SK-N-SH treated with all-trans-retinoic acid at 6 μM for 48 hours (cell line): ENCODE data around the gene FAM200A.

Source experiments
- ATAC-seq: fragments of 200-7000 bp; cut with Tn5 transposase; 3 replicates; pipeline ENCODE4 v1.9.1; 2020; ENCODE audit warnings: mild to moderate bottlenecking, moderate library complexity
- BACH2 ChIP-seq: fragments of 250-450 bp; sonication (Bioruptor Pico); IDR thresholded peaks from 2 replicates; pipeline ENCODE4 v1.9.0; 2021; ENCODE audit warnings: mild to moderate bottlenecking, borderline replicate concordance
- CSDC2 ChIP-seq: fragments of 250-450 bp; sonication (Bioruptor Pico); IDR thresholded peaks from 2 replicates; pipeline ENCODE4 v1.5.0; 2020; ENCODE audit warnings: mild to moderate bottlenecking, moderate library complexity
- GLIS3 ChIP-seq: fragments of 250-450 bp; sonication (Bioruptor Pico); IDR thresholded peaks from 2 replicates; pipeline ENCODE4 v1.5.0; 2020; ENCODE audit warnings: mild to moderate bottlenecking, moderate library complexity
- OSR1 ChIP-seq: fragments of 250-450 bp; sonication (Bioruptor Pico); IDR thresholded peaks from 2 replicates; pipeline ENCODE4 v1.8.0; 2022; ENCODE audit warnings: moderate library complexity, mild to moderate bottlenecking, inconsistent platforms
- RARB ChIP-seq: fragments of 250-450 bp; sonication (Bioruptor Pico); IDR thresholded peaks from 2 replicates; pipeline ENCODE4 v1.8.0; 2021; ENCODE audit warnings: mild to moderate bottlenecking, moderate library complexity
- TCF4 ChIP-seq: fragments of 250-450 bp; sonication (Bioruptor Pico); IDR thresholded peaks from 2 replicates; pipeline ENCODE4 v1.8.0; 2021; ENCODE audit warnings: mild to moderate bottlenecking, moderate library complexity, borderline replicate concordance
- ZFP3 ChIP-seq: fragments of 250-450 bp; sonication (Bioruptor Pico); IDR thresholded peaks from 2 replicates; pipeline ENCODE4 v1.5.0; 2020; ENCODE audit warnings: mild to moderate bottlenecking, moderate library complexity
- ZFP30 ChIP-seq: fragments of 450-650 bp; formaldehyde crosslinking; IDR thresholded peaks from 2 replicates; pipeline ENCODE4 v1.5.0; 2022; ENCODE audit warnings: mild to moderate bottlenecking, moderate library complexity
- ZNF565 ChIP-seq: fragments of 450-650 bp; formaldehyde crosslinking; conservative IDR thresholded peaks from 2 replicates; pipeline ENCODE4 v1.5.0; 2020; ENCODE audit warnings: low read depth, mild to moderate bottlenecking, moderate library complexity
- ZNF70 ChIP-seq: fragments of 450-650 bp; formaldehyde crosslinking; IDR thresholded peaks from 2 replicates; pipeline ENCODE4 v1.5.0; 2020; ENCODE audit warnings: mild to moderate bottlenecking, moderate library complexity
- ZNF8 ChIP-seq: fragments of 450-650 bp; formaldehyde crosslinking; IDR thresholded peaks from 2 replicates; pipeline ENCODE4 v1.5.0; 2020; ENCODE audit warnings: mild to moderate bottlenecking, moderate library complexity
- TF ChIP-seq, protein P1 (sequence below): fragments of 250-450 bp; sonication (Bioruptor Pico); IDR thresholded peaks from 2 replicates; pipeline ENCODE4 v1.5.0; 2020; ENCODE audit warnings: mild to moderate bottlenecking, moderate library complexity
- TF ChIP-seq, protein P2 (sequence below): fragments of 250-450 bp; sonication (Bioruptor Pico); IDR thresholded peaks from 2 replicates; pipeline ENCODE4 v1.8.0; 2021; ENCODE audit warnings: low read depth, mild to moderate bottlenecking, moderate library complexity, borderline replicate concordance
- TF ChIP-seq, protein P3 (sequence below): fragments of 250-450 bp; sonication (Bioruptor Pico); IDR thresholded peaks from 2 replicates; pipeline ENCODE4 v1.5.1; 2020; ENCODE audit warnings: low read depth, mild to moderate bottlenecking, moderate library complexity
- TF ChIP-seq, protein P4 (sequence below): fragments of 250-450 bp; sonication (Bioruptor Pico); IDR thresholded peaks from 2 replicates; pipeline ENCODE4 v1.5.1; 2021; ENCODE audit warnings: mild to moderate bottlenecking, moderate library complexity

FAM200A gene

DNA sequence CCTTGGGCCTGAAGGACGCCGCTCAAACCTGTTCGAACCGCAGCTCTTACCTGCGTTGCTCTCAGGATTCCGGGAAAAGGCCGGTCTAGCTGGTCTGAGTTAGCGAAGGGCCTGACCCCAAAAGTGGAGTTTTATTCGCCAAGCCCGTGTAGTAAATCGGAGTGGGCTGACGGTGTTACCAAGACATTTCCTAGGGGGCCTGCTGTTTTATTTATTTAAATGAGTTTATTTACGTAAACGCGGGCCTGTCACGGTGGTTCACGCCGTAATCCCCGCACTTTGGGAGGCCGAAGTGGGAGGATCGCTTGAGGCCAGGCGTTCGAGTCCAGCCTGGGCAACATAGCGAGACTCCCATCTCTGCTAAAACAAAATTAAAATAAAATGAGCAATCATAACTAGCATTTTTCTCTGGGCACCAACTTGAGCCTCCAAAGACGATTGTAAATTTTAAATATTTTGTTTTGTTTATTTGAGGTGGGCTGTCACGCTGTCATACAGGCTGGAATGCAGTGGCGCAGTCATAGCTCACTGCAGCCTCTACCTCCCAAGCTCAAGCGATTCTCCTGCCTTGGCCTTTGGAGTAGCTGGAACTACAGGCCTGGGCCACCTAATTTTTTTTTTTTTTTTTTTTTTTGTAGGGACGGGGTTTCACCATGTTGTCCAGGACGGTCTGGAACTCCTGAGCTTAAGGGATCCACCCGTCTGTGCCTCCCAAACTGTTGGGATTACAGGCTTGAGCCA lies 7.4 kb upstream of the FAM200A start:
- TF ChIP-seq OSR1: no peak
- TF ChIP-seq, protein P1, sequence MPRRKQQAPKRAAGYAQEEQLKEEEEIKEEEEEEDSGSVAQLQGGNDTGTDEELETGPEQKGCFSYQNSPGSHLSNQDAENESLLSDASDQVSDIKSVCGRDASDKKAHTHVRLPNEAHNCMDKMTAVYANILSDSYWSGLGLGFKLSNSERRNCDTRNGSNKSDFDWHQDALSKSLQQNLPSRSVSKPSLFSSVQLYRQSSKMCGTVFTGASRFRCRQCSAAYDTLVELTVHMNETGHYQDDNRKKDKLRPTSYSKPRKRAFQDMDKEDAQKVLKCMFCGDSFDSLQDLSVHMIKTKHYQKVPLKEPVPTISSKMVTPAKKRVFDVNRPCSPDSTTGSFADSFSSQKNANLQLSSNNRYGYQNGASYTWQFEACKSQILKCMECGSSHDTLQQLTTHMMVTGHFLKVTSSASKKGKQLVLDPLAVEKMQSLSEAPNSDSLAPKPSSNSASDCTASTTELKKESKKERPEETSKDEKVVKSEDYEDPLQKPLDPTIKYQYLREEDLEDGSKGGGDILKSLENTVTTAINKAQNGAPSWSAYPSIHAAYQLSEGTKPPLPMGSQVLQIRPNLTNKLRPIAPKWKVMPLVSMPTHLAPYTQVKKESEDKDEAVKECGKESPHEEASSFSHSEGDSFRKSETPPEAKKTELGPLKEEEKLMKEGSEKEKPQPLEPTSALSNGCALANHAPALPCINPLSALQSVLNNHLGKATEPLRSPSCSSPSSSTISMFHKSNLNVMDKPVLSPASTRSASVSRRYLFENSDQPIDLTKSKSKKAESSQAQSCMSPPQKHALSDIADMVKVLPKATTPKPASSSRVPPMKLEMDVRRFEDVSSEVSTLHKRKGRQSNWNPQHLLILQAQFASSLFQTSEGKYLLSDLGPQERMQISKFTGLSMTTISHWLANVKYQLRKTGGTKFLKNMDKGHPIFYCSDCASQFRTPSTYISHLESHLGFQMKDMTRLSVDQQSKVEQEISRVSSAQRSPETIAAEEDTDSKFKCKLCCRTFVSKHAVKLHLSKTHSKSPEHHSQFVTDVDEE: no peak
- TF ChIP-seq ZNF565 (CRISPR knock-in tag): no peak
- TF ChIP-seq ZFP30: no peak
- no peak for TF ChIP-seq ZNF70 (CRISPR knock-in tag)
- TF ChIP-seq GLIS3: no peak
- TF ChIP-seq, protein P2, sequence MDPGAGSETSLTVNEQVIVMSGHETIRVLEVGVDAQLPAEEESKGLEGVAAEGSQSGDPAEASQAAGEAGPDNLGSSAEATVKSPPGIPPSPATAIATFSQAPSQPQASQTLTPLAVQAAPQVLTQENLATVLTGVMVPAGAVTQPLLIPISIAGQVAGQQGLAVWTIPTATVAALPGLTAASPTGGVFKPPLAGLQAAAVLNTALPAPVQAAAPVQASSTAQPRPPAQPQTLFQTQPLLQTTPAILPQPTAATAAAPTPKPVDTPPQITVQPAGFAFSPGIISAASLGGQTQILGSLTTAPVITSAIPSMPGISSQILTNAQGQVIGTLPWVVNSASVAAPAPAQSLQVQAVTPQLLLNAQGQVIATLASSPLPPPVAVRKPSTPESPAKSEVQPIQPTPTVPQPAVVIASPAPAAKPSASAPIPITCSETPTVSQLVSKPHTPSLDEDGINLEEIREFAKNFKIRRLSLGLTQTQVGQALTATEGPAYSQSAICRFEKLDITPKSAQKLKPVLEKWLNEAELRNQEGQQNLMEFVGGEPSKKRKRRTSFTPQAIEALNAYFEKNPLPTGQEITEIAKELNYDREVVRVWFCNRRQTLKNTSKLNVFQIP (CRISPR knock-in tag): no peak
- TF ChIP-seq CSDC2: no peak
- no peak for ATAC-seq

DNA sequence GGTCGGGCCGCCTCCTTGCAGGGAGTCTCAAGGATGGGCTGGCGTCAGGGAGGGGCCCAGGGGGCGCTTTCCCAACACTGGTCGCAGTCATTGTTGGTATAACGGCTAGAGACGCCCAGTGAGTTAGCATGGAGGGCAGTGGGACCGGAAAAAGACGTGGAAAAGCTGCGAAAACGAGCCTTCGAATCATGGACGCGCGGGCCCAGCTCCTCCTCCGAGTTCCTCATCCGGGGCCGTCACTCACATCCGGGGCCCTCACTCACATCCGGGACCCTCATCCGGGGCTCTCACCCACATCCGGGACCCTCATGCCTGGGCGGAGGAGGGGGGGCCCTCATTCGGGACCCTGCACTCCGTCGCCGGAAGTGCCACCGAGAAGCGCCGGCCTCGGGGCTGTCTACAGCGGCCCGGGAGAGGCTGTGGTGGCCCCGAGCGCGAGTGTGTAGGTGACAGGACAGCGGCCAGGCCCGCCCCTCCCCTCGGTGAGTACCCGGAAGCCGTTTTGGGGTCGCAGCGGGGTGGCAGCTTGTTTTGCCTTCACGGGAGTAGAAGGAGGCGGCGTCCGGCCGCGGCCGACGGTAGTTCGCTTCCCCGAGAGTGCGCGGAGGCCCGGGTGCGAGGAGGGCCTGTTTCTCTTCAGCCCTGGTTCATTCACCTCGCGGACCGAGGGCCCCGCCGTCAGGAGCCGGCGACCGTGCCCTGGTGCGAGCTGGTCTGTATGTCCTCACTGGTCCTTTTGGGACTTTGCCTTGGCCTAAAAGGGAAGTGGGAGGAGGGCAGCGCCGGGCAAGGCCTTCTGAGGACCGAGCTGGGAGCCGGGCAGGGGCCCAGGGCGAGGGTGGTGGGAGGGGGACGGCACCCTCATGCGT lies 6.6 kb upstream of the FAM200A start, which contains the start of gene ZNF655:
Gene ZNF655 (plus strand): TSS at position 337 of the 869 bp plus-strand sequence. CDS start 1,918 bp downstream, outside the sequence.
- TF ChIP-seq, protein P3, sequence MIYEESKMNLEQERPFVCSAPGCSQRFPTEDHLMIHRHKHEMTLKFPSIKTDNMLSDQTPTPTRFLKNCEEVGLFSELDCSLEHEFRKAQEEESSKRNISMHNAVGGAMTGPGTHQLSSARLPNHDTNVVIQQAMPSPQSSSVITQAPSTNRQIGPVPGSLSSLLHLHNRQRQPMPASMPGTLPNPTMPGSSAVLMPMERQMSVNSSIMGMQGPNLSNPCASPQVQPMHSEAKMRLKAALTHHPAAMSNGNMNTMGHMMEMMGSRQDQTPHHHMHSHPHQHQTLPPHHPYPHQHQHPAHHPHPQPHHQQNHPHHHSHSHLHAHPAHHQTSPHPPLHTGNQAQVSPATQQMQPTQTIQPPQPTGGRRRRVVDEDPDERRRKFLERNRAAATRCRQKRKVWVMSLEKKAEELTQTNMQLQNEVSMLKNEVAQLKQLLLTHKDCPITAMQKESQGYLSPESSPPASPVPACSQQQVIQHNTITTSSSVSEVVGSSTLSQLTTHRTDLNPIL (CRISPR knock-in tag): peak; percentile 18; the same call in 1 of the 2 replicates
- no peak for TF ChIP-seq ZNF70 (CRISPR knock-in tag)
- no peak for TF ChIP-seq ZNF8 (CRISPR knock-in tag)
- peak; percentile 73 for TF ChIP-seq ZFP3 (CRISPR knock-in tag)
- peak; percentile 24; the same call in 1 of the 2 replicates for TF ChIP-seq CSDC2
- 0 out of 2 replicates have a peak, but pooled peaks have one; percentile 74 for TF ChIP-seq BACH2 (CRISPR knock-in tag)
- TF ChIP-seq, protein P1: 0 out of 2 replicates have a peak, but pooled peaks have one; percentile 9
- TF ChIP-seq TCF4 (CRISPR knock-in tag): no peak
- 0 out of 2 replicates have a peak, but pooled peaks have one; percentile 79 for TF ChIP-seq GLIS3
- no peak for TF ChIP-seq ZFP30
- TF ChIP-seq, protein P2 (CRISPR knock-in tag): 0 out of 2 replicates have a peak, but pooled peaks have one; percentile 46
- peak; percentile 86 for ATAC-seq

DNA sequence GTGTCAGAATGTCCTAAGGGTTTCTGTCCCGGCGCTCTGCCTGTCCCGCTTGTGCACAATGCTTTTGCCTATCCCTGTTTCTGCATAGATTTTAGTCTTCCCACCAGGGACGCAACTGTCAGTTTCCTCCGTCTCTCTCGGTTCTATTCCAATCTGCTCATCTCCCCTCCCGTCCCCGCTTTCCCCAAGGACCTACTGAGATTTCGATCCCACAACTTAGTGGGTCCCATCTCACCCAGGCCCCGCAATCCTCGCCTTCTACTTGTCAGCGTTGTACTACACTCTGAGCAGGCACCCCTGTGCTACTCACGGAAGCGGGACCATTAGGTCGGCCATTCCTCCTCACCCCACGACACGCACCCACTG lies 6.0 kb upstream of the FAM200A start:
- TF ChIP-seq RARB: no peak
- TF ChIP-seq, protein P4, sequence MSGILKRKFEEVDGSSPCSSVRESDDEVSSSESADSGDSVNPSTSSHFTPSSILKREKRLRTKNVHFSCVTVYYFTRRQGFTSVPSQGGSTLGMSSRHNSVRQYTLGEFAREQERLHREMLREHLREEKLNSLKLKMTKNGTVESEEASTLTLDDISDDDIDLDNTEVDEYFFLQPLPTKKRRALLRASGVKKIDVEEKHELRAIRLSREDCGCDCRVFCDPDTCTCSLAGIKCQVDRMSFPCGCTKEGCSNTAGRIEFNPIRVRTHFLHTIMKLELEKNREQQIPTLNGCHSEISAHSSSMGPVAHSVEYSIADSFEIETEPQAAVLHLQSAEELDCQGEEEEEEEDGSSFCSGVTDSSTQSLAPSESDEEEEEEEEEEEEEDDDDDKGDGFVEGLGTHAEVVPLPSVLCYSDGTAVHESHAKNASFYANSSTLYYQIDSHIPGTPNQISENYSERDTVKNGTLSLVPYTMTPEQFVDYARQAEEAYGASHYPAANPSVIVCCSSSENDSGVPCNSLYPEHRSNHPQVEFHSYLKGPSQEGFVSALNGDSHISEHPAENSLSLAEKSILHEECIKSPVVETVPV: peak; percentile 47; the same call in 1 of the 2 replicates
- peak; percentile 59 for ATAC-seq
